Epithelial cell of proximal tubule (primary cell): ENCODE measurements around the gene ARL8B. TPM values are rescaled to one million over a fixed set of nuclear protein-coding genes. Genes with fewer than 3 reads are reported as not detected.

Experiments used
- DNase-seq: peaks from one replicate; pipeline ENCODE4 v3.0.0-alpha.2; 2011; ENCODE audit warnings: low read depth
- H3K4me3 ChIP-seq: 2 replicates; pipeline ENCODE4 v1.5.1; 2011; ENCODE audit warnings: low read depth, mild to moderate bottlenecking, low read length
- CTCF ChIP-seq: conservative IDR thresholded peaks from 2 replicates; pipeline ENCODE4 v1.5.1; 2012; ENCODE audit warnings: low read depth, mild to moderate bottlenecking, low read length
- total RNA-seq: library from RNA; depleted of rRNA; stranded (reverse); fragments of >200 nt; gene quantifications from 2 replicates; pipeline ENCODE4 v1.2.3, GENCODE V29; 2015

ARL8B gene
- total RNA-seq, 1 donor from 2014 or later: 31.1 TPM

GRCh38 chr3:5186858-5187155 is 64.7 kb downstream of the ARL8B start:
- no peak for TF ChIP-seq CTCF
- no peak for DNase-seq
- H3K4me3 ChIP-seq: peak overlapping the region; percentile 59

GRCh38 chr3:5187156-5187919 is 65.2 kb downstream of the ARL8B start, which contains the start of gene EDEM1:
Gene EDEM1 (plus strand): TSS chr3:5187707. CDS start chr3:5187806, 99 bp downstream.
- no peak for DNase-seq
- no peak for TF ChIP-seq CTCF
- H3K4me3 ChIP-seq: peak within 1 kb of the TSS; percentile 94

- no peak for TF ChIP-seq CTCF
- peak overlapping the region; percentile 94 for H3K4me3 ChIP-seq
- DNase-seq: no peak
Measured at GRCh38 chr3:5187920-5188418, 65.9 kb downstream of the ARL8B start.

GRCh38 chr3:5188419-5189221 is 66.5 kb downstream of the ARL8B start:
- TF ChIP-seq CTCF: no peak
- no peak for DNase-seq

GRCh38 chr3:5190147-5190791 is 68.2 kb downstream of the ARL8B start:
- peak overlapping the region; percentile 18 for H3K4me3 ChIP-seq
- TF ChIP-seq CTCF: no peak
- DNase-seq: no peak

More at GRCh38 chr3:5188419-5189221, 66.5 kb downstream of the ARL8B start:
- peak overlapping the region; percentile 94 for H3K4me3 ChIP-seq

GRCh38 chr3:5191555-5192304 is 69.6 kb downstream of the ARL8B start:
- no peak for TF ChIP-seq CTCF
- DNase-seq: no peak
- H3K4me3 ChIP-seq: no peak overlapping the region
